ENCODE measurements around the gene VCX3A. TPM values are rescaled to one million over a fixed set of nuclear protein-coding genes. Genes with fewer than 3 reads are reported as not detected.

Gene VCX3A
- total RNA-seq, 1 donor from 2014 or later = not detected

GRCh38 chrX:6545712-6546111 lies 10.8 kb upstream of the VCX3A start:
- intact Hi-C loops (cut with DNase I) = no loop called here
- H3K36me3 ChIP-seq = no peaks in the 10 kb centered on the region
- DNase-seq (no peak), ATAC-seq (no peak)
- no peaks in the 10 kb centered on the region for H3K27me3 ChIP-seq (ENCODE audit: low read depth)
- H3K9me3 ChIP-seq = no peaks in the 10 kb centered on the region
- H3K4me3 ChIP-seq = no peak overlapping the region
- H3K4me1 ChIP-seq = no peaks in the 10 kb centered on the region
- TF ChIP-seq, protein P1, sequence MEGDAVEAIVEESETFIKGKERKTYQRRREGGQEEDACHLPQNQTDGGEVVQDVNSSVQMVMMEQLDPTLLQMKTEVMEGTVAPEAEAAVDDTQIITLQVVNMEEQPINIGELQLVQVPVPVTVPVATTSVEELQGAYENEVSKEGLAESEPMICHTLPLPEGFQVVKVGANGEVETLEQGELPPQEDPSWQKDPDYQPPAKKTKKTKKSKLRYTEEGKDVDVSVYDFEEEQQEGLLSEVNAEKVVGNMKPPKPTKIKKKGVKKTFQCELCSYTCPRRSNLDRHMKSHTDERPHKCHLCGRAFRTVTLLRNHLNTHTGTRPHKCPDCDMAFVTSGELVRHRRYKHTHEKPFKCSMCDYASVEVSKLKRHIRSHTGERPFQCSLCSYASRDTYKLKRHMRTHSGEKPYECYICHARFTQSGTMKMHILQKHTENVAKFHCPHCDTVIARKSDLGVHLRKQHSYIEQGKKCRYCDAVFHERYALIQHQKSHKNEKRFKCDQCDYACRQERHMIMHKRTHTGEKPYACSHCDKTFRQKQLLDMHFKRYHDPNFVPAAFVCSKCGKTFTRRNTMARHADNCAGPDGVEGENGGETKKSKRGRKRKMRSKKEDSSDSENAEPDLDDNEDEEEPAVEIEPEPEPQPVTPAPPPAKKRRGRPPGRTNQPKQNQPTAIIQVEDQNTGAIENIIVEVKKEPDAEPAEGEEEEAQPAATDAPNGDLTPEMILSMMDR (IDR thresholded peaks at IDR 0.05) = no peak
- no peak overlapping the region for H3K27ac ChIP-seq

DNA sequence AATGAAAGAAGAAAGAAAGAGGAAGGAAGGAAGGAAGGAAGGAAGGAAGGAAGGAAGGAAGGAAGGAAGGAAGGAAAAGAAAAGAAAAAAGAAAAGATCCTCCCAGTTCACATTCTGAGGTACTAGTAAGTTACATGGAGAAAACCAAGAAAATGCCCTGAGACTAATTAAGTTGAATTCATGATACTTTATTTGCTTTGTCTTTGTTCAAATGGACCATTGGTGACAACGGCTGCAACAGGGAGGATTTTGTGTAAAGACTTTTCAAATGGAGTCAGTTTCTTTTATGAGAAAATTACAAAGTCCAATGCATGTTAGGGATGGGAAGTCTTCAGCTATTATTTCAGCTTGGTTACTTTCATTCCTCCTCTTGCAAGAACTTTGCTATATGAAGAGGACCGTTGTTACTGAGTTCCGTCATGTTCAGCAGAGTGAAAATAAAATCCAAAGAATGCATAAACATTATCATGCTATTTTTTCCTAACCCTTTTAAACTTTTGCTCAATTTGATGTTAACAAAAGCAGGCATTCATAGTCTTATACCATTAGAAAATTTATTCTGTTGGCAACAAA lies 8.3 kb downstream of the VCX3A start:
- H3K36me3 ChIP-seq = no peaks in the 10 kb centered on the region
- intact Hi-C loops (cut with DNase I) = no loop called here
- H3K4me3 ChIP-seq = no peak overlapping the region
- H3K27ac ChIP-seq = no peak overlapping the region
- TF ChIP-seq, protein P1 (IDR thresholded peaks at IDR 0.05) = no peak
- ATAC-seq = no peak
- H3K4me1 ChIP-seq = no peaks in the 10 kb centered on the region
- no peak for DNase-seq
- no peaks in the 10 kb centered on the region for H3K9me3 ChIP-seq
- H3K27me3 ChIP-seq (ENCODE audit: low read depth) = no peaks in the 10 kb centered on the region

DNA sequence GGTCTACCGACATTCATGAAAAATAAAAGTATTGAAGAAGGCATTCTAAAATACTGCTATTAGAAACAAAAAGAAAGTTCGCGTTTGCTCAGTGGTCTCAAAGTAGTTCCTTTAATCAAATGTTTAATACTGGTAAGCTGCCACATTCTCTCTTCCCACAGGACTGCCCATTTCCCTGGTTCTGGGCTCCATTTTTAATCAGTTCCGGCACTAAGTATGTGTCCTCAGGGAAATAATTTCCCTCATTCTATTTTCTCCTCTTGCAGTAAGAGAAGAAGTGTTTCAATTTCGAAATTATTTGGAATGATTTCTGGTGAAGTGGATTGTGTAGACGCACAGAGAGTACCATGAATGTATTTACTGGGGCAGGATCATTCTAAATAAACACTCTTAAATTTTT lies 17.5 kb downstream of the VCX3A start:
- DNase-seq = no peak
- Histone ChIP-seq H3K4me3 (no peak overlapping the region), H3K27ac (no peak overlapping the region), H3K36me3 (no peaks in the 10 kb centered on the region), H3K27me3 (ENCODE audit: low read depth) (no peaks in the 10 kb centered on the region), H3K4me1 (no peaks in the 10 kb centered on the region), H3K9me3 (no peaks in the 10 kb centered on the region)
- intact Hi-C loops (cut with DNase I) = no loop called here
- TF ChIP-seq, protein P1 (IDR thresholded peaks at IDR 0.05) = no peak
- ATAC-seq = no peak

DNA sequence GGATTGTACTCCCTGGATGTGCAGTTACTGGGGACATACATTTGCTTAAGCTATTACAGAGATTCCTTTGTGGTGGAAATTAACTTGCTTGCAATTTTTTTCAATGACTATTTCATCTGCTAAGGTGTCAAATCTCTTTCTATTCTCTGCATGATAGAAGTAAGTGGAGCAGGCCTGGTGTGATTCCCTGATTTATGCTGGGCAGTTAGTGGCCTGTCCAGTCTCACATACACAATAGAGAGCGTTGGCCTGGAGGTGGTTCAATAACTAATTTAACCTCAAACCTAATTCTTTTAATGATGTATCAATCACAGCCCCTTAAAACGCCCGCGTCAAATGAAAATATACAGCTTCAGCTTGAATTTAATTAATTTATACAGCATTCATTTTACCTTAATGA lies 28.5 kb downstream of the VCX3A start:
- H3K27ac ChIP-seq = no peak overlapping the region
- intact Hi-C loops (cut with DNase I) = no loop called here
- no peaks in the 10 kb centered on the region for H3K9me3 ChIP-seq
- no peaks in the 10 kb centered on the region for H3K27me3 ChIP-seq (ENCODE audit: low read depth)
- no peaks in the 10 kb centered on the region for H3K36me3 ChIP-seq
- ATAC-seq = no peak
- no peak for DNase-seq
- TF ChIP-seq, protein P1 (IDR thresholded peaks at IDR 0.05) = no peak
- H3K4me3 ChIP-seq = no peak overlapping the region
- no peaks in the 10 kb centered on the region for H3K4me1 ChIP-seq

DNA sequence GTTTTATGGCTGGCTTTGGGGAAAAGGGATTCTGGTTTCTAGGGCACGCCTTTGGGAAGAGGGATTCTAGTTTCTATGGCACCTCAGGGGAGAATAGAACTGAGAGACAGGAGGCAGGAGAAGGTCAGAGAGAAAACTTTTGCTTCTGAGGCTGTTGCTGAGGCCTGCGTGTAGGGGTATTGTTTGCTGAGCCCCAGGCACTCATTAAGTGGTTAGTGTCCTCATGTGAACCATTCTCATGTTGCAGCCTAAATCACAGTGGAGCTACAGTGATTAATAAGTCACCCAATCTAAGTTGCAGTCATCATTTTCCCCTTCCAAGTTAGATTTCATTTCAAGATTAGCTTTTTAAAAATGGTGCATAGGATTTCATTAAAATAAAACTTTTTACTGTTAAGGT lies 29.0 kb downstream of the VCX3A start:
- ATAC-seq (no peak), DNase-seq (no peak)
- H3K27ac ChIP-seq = no peak overlapping the region
- intact Hi-C loops (cut with DNase I) = no loop called here
- H3K4me3 ChIP-seq = no peak overlapping the region
- no peaks in the 10 kb centered on the region for H3K9me3 ChIP-seq
- no peaks in the 10 kb centered on the region for H3K27me3 ChIP-seq (ENCODE audit: low read depth)
- H3K4me1 ChIP-seq = no peaks in the 10 kb centered on the region
- TF ChIP-seq, protein P1 (IDR thresholded peaks at IDR 0.05) = no peak
- H3K36me3 ChIP-seq = no peaks in the 10 kb centered on the region

DNA sequence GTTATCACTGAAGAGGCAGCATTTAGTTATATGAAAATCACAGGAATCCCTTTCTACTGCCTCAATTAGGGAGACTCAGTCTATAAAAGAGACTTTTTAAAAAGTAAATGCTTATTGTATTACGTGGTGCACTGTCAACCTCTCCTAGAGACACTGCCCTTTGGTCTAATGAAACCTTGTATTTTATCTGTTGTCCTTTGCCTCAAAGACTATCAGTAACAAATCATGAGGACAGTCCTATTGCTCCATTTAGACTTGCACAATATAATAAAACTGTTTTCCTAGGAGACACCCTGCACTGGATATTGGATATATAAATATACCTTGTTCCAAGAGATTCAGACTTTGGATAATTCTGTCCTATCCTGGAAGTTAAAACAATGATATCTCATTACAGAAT lies 34.2 kb downstream of the VCX3A start:
- intact Hi-C loops (cut with DNase I) = no loop called here
- TF ChIP-seq, protein P1 (IDR thresholded peaks at IDR 0.05) = no peak
- no peaks in the 10 kb centered on the region for H3K9me3 ChIP-seq
- H3K27ac ChIP-seq = no peak overlapping the region
- H3K27me3 ChIP-seq (ENCODE audit: low read depth) = no peaks in the 10 kb centered on the region
- ATAC-seq (no peak), DNase-seq (no peak)
- H3K4me1 ChIP-seq = no peaks in the 10 kb centered on the region
- no peak overlapping the region for H3K4me3 ChIP-seq
- H3K36me3 ChIP-seq = no peaks in the 10 kb centered on the region
